Vagina (tissue), 2 donors: ENCODE results near the gene ABHD16A. TPM values are rescaled to one million over a fixed set of nuclear protein-coding genes. Genes with fewer than 3 reads are reported as not detected.
A peak's percentile ranks its signal among the peaks of the same experiment; 100 is the strongest.

ENCODE experiments used
- DNase-seq, 2 donors: peaks; one replicate each; pipeline ENCODE4 v3.0.0-alpha.2; 2017; ENCODE audit errors: extremely low spot score in 2 of 2
- H3K27ac ChIP-seq: fragments of 200-600 bp; sonication (generic); one replicate; pipeline ENCODE4 v1.5.1; 2019
- H3K27me3 ChIP-seq: fragments of 200-600 bp; sonication (generic); one replicate; pipeline ENCODE4 v1.5.1; 2019
- H3K36me3 ChIP-seq, 2 donors: fragments of 200-600 bp; sonication (generic); one replicate each; pipeline ENCODE4 v1.5.1; 2017 to 2019
- H3K4me1 ChIP-seq: fragments of 200-600 bp; sonication (generic); one replicate; pipeline ENCODE4 v1.5.1; 2019
- H3K4me3 ChIP-seq, 2 donors: fragments of 200-600 bp; sonication (generic); 1 replicate in 1 of 2; 2 replicates in 1 of 2; pipeline ENCODE4 v1.5.1; 2016 to 2019
- H3K9me3 ChIP-seq: fragments of 200-600 bp; sonication (generic); one replicate; pipeline ENCODE4 v1.5.1; 2019
- POLR2A ChIP-seq, 2 donors: fragments of 450-650 bp; IDR thresholded peaks; one replicate each; pipeline ENCODE4 v1.6.1; 2017; ENCODE audit warnings: antibody characterized with exemption in 2 of 2, mild to moderate bottlenecking in 2 of 2, moderate library complexity in 2 of 2
- POLR2AphosphoS5 ChIP-seq, 2 donors: sonication (generic); formaldehyde crosslinking; IDR thresholded peaks; one replicate each; pipeline ENCODE4 v1.9.0; 2017; ENCODE audit warnings: antibody characterized with exemption in 2 of 2, mild to moderate bottlenecking in 2 of 2, low read depth in 1 of 2; ENCODE audit not compliant: insufficient read depth in 1 of 2
- intact Hi-C: fragments of 100-400 bp; cut with DNase I; formaldehyde crosslinking; loops from one replicate; pipeline ENCODE4 v1.15.1; 2023
- total RNA-seq: library from RNA; depleted of rRNA; stranded (reverse); fragments of >200 nt; gene quantifications from one replicate; pipeline ENCODE4 v1.2.3, GENCODE V29; 2016
- TF ChIP-seq, protein P1 (sequence below), 3 experiments: fragments of 450-650 bp in 2 of 3; fragments of 200-600 bp in 1 of 3; sonication (generic) in 1 of 3; IDR thresholded peaks; one replicate each; pipeline ENCODE4 v1.5.1; 2017 to 2019; ENCODE audit warnings: antibody characterized with exemption in 3 of 3, mild to moderate bottlenecking in 2 of 3, moderate library complexity in 2 of 3

Gene ABHD16A
- total RNA-seq, 1 donor from 2014 or later: 53.0 TPM

DNA sequence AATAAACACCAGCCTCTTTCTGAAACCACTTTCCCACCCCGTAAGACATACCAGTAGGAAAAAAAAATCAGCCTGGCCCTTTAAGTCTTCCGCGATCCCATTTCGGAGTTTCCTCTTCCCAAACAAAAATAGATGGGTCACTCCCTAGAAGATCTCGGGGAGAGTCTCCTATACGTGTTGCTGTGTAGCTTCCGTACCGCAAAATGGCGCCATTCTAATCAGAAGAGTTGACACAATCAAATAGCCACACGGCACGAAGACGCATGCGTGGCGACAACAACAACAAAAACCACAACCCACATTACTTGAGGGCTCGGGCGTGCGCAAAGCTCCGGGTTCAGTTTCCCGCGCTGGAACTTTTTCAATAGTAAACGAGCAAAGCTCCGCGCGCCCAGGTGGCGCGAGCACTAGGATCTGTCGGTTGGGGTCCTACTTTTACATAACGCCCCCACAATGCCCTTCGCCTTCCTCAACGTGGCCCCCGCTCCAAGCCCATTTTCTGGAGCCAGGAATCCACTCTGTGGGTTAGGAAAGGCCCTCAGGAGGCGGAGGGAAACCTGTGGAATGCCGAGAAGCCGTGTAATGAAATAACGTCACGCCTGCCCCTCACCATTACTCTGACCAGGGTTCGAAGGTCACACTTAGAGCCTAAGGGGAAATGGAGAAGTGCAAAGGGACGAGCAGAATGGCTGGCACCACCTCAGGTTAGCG lies 38.2 kb downstream of the ABHD16A start, which contains the start of gene GPANK1:
TSS of gene GPANK1 (minus strand) at position 208 of the 711 bp plus-strand sequence. CDS start 519 bp downstream, outside the sequence.
- Histone ChIP-seq H3K4me1 (peaks cover 63% of the 10 kb centered on the region), H3K27ac (peak within 1 kb of the TSS; percentile 95), H3K9me3 (no peaks in the 10 kb centered on the region), H3K4me3 (peak within 1 kb of the TSS; percentile 79 to 95), H3K27me3 (no peaks in the 10 kb centered on the region), H3K36me3 (peaks cover 0 to 40% of the 10 kb centered on the region in 2 donors)
- DNase-seq: peak in 1 of 2 donors; percentile 96
- intact Hi-C loops: no loop called here
- TF ChIP-seq, protein P1, sequence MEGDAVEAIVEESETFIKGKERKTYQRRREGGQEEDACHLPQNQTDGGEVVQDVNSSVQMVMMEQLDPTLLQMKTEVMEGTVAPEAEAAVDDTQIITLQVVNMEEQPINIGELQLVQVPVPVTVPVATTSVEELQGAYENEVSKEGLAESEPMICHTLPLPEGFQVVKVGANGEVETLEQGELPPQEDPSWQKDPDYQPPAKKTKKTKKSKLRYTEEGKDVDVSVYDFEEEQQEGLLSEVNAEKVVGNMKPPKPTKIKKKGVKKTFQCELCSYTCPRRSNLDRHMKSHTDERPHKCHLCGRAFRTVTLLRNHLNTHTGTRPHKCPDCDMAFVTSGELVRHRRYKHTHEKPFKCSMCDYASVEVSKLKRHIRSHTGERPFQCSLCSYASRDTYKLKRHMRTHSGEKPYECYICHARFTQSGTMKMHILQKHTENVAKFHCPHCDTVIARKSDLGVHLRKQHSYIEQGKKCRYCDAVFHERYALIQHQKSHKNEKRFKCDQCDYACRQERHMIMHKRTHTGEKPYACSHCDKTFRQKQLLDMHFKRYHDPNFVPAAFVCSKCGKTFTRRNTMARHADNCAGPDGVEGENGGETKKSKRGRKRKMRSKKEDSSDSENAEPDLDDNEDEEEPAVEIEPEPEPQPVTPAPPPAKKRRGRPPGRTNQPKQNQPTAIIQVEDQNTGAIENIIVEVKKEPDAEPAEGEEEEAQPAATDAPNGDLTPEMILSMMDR (IDR thresholded peaks at IDR 0.05): no peak
- TF ChIP-seq POLR2AphosphoS5 (IDR thresholded peaks at IDR 0.05; ENCODE audit: insufficient read depth in 1 of 2, low read depth in 1 of 2): peak in 1 of 2 donors; percentile 98
- peak in 1 of 2 donors; percentile 60 for TF ChIP-seq POLR2A (IDR thresholded peaks at IDR 0.05)

DNA sequence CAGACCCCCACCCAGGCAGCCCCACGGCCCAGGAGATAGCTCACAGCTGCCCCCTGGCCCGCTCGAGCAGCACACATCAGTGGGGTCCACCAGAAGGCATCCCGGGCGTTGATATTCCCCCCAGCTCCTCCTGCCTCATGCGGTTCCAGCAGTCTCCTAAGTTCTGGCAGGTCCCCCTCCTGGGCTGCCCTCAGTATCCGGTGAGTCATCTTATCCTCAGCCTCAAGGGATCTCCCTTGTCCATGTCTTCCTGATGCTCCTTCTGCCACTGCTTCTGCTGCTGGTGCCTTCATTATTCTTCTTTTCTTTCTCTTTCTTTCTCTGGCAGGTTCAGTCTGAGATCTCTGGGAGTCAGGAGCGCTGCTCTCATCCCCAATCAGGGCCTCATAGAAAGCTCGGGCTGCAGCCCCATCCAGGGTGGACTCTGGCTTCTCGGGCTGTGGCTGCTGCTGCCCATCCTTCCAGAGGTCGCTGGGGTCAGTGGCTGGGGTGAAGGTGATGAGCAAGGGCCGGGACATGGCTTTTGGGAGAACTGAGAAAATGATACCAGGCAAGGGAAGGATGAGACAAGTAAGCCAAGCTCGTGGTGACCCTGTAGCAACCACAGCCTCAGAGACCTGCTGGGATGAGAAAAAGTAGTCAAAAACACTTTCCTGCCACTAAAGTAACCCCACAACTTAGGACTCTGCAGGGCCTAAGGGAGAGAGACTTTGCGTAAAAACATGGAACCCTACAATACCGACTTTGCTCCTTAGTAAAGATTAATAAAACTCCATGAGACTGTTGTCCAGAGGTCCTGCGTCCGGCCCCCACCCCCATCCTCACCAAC lies 38.9 kb downstream of the ABHD16A start:
- TF ChIP-seq POLR2AphosphoS5 (IDR thresholded peaks at IDR 0.05; ENCODE audit: insufficient read depth in 1 of 2, low read depth in 1 of 2) (peak; percentile 24 to 50), POLR2A (IDR thresholded peaks at IDR 0.05) (no peak)
- TF ChIP-seq, protein P1 (IDR thresholded peaks at IDR 0.05): no peak
- Histone ChIP-seq H3K27ac (peak overlapping the region; percentile 95), H3K27me3 (no peaks in the 10 kb centered on the region), H3K4me1 (peaks cover 71% of the 10 kb centered on the region), H3K4me3 (peak overlapping the region; percentile 79 to 95), H3K36me3 (peaks cover 0 to 32% of the 10 kb centered on the region in 2 donors), H3K9me3 (no peaks in the 10 kb centered on the region)
- intact Hi-C loops: no loop called here
- no peak for DNase-seq

DNA sequence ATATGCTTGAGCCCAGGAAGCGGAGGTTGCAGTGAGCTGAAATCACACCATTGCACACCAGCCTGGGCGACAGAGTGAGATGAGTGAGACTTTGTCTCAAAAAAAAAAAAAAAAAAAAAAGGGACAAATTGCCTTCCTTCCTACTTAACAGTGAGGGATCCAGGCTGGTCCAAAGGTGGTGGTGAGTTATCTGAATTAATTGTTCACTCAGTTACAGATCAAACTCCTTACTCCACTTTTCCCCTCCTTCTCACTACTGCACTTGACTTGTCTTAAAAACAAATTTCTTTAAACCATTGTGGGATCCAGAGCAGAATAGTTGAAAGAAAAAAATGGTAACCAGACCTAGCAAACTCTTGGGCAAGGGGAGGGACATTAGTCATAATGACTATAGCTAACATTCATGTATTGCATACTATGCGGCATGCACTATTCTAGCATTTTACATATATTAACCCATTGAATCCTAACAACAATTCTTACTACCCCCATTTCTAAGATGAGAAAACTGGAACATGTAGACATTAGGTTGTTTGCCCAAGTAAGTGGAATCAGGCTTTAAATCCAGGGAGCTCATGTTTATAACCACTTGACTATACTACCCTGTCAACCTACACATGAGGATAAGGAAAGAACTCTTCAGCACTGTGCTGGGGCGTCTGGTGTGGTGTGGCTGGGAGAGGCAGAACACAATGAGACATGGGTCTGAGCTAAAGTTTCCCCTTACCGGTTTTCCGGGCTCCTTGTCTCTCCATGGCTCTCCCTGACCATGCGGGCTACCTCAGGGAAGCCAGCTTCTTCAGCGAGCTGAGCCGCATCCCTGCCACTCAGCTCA lies 39.8 kb downstream of the ABHD16A start:
- Histone ChIP-seq H3K4me1 (peaks cover 75% of the 10 kb centered on the region), H3K36me3 (peaks cover 0 to 24% of the 10 kb centered on the region in 2 donors), H3K4me3 (peak overlapping the region; percentile 79 to 95), H3K9me3 (no peaks in the 10 kb centered on the region), H3K27me3 (no peaks in the 10 kb centered on the region), H3K27ac (peak overlapping the region; percentile 95)
- DNase-seq: no peak
- intact Hi-C loops: no loop called here
- TF ChIP-seq POLR2AphosphoS5 (IDR thresholded peaks at IDR 0.05; ENCODE audit: insufficient read depth in 1 of 2, low read depth in 1 of 2): no peak
- TF ChIP-seq, protein P1 (IDR thresholded peaks at IDR 0.05): no peak
- TF ChIP-seq POLR2A (IDR thresholded peaks at IDR 0.05): no peak

- H3K4me1 ChIP-seq: peaks cover 72% of the 10 kb centered on the region
- no peaks in the 10 kb centered on the region for H3K27me3 ChIP-seq
- H3K9me3 ChIP-seq: no peaks in the 10 kb centered on the region
Measured at GRCh38 chr6:31662124-31662723, 40.9 kb downstream of the ABHD16A start.

More at GRCh38 chr6:31662124-31662723, 40.9 kb downstream of the ABHD16A start:
- peak overlapping the region; percentile 95 for H3K27ac ChIP-seq
- DNase-seq: no peak
- H3K4me3 ChIP-seq: no peak overlapping the region
- intact Hi-C loops: no loop called here
- H3K36me3 ChIP-seq: peaks cover 0 to 14% of the 10 kb centered on the region in 2 donors
- TF ChIP-seq, protein P1 (IDR thresholded peaks at IDR 0.05): no peak
- TF ChIP-seq POLR2AphosphoS5 (IDR thresholded peaks at IDR 0.05; ENCODE audit: insufficient read depth in 1 of 2, low read depth in 1 of 2): no peak
- TF ChIP-seq POLR2A (IDR thresholded peaks at IDR 0.05): no peak
